GM10248 (cell line): ENCODE data around the gene OR2A2.

ENCODE experiments used
- CTCF ChIA-PET: fragments of 300-600 bp; sonication (Branson Sonifier 250); formaldehyde crosslinking; extraction: SDS; loops from one replicate; lab custom pipeline; 2021; ENCODE audit warnings: antibody characterized with exemption; lab: Yijun Ruan, JAX
- POLR2A ChIA-PET: fragments of 350-650 bp; sonication (Branson Sonifier 250); formaldehyde crosslinking; extraction: SDS; loops from one replicate; lab custom pipeline; 2020; ENCODE audit warnings: antibody characterized with exemption; lab: Yijun Ruan, JAX
- DNase-seq: peaks from one replicate; pipeline ENCODE4 v3.0.0; 2012; ENCODE audit errors: extremely low spot score
- CTCF ChIP-seq: IDR thresholded peaks from 2 replicates; pipeline ENCODE4 v1.5.1; 2012; ENCODE audit warnings: mild to moderate bottlenecking, low read depth; ENCODE audit errors: extremely low read depth, missing control alignments, control extremely low read depth

Gene OR2A2

GRCh38 chr7:144086730-144087129, 22.7 kb upstream of the OR2A2 start:
- DNase-seq = no peak
- POLR2A ChIA-PET = no interaction called here
- no peak for TF ChIP-seq CTCF
- CTCF ChIA-PET = interaction anchor here (1.3 kb wide), 1 partner anchor 9 kb away, joined by 5 read pairs; no protein-coding TSS in a partner anchor

GRCh38 chr7:144087230-144087629, 22.2 kb upstream of the OR2A2 start:
- ChIA-PET POLR2A (no interaction called here), CTCF (interaction anchor here (1.3 kb wide), 1 partner anchor 10 kb away, joined by 5 read pairs; no protein-coding TSS in a partner anchor)
- TF ChIP-seq CTCF = no peak
- no peak for DNase-seq

DNA sequence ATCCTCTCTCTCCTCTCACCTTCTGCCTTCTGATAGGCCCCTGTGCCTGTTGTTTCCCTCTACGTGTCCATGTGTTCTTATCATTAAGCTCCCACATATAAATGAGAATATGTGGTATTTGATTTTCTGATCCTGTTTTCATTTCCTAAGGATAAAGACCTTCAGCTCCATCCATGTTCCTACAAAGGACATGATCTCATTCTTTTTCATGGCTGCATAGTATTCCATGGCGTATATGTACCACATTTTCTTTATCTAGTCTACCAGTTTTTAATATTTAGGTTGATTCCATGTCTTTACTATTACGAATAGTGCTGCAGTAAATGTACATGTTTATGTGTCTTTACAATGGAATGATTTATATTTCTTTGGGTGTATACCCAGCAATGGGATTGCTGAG, 18.7 kb upstream of the OR2A2 start:
- POLR2A ChIA-PET = no interaction called here
- CTCF ChIA-PET = no interaction called here
- no peak for DNase-seq
- no peak for TF ChIP-seq CTCF

- POLR2A ChIA-PET = no interaction called here
- no peak for TF ChIP-seq CTCF
- CTCF ChIA-PET = interaction anchor here (0.7 kb wide), 1 partner anchor 10 kb away, joined by 3 read pairs; the partner anchor contains the start of gene OR2A2
- DNase-seq = no peak
Measured at GRCh38 chr7:144098776-144099175, 10.6 kb upstream of the OR2A2 start.

- POLR2A ChIA-PET = no interaction called here
- CTCF ChIA-PET = no interaction called here
- TF ChIP-seq CTCF = no peak
- no peak for DNase-seq
Measured at GRCh38 chr7:144100607-144101006, 8.8 kb upstream of the OR2A2 start.

DNA sequence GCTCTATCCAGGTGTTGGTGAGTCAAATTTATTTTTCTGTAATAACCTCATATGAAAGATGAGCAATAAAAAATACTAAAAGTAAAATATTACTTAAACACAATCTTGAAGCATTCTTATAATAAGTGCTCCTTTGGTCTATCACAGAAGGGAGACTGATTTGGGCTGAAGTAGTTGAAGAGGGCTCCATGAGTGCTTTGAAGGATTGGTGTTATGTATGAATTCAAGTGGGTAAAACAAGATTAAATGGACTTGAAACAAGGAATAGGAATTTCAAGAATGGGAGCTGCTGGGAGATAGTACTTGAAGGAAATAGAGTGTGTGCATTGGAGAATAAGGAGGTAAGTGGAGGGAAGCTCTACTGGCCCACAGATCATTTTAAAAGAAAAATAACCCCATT, 7.3 kb upstream of the OR2A2 start:
- DNase-seq = no peak
- POLR2A ChIA-PET = no interaction called here
- TF ChIP-seq CTCF = no peak
- CTCF ChIA-PET = interaction anchor here (1.6 kb wide), 1 partner anchor 25 kb away, joined by 3 read pairs; no protein-coding TSS in a partner anchor
